ENCODE data around the gene FABP7.

FABP7 gene

DNA sequence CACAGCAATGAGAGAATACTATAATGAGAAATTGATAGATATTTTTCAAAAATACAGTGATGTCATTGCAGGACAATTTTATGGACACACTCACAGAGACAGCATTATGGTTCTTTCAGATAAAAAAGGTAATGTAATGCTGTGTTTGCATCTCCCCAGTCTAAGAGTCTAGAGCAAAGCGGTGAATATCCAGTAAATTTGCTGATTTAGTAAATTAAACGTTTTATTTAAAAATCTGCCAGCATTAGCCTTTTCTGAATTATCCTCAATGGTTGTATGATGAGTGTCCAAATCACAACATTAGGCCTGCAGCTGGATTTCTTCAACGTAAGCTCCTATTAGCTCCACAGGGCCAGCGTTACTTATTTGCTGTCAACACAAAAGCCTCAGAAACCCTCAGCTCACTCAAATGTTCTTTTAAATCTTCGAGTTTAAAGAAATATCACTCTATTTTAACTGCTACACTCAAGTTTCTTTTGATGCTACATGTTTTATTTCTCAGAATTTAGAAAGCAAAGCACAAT is 25.5 kb downstream of the FABP7 start:
- ChIA-PET CTCF (no interaction called here), POLR2A (no interaction called here)
- DNase-seq (ENCODE audit: extremely low spot score) = no peak
- TF ChIP-seq BHLHE40 (IDR thresholded peaks at IDR 0.05; ENCODE audit: borderline replicate concordance) = no peak
- TF ChIP-seq, protein P1, sequence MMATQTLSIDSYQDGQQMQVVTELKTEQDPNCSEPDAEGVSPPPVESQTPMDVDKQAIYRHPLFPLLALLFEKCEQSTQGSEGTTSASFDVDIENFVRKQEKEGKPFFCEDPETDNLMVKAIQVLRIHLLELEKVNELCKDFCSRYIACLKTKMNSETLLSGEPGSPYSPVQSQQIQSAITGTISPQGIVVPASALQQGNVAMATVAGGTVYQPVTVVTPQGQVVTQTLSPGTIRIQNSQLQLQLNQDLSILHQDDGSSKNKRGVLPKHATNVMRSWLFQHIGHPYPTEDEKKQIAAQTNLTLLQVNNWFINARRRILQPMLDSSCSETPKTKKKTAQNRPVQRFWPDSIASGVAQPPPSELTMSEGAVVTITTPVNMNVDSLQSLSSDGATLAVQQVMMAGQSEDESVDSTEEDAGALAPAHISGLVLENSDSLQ (IDR thresholded peaks at IDR 0.05) = no peak
- TF ChIP-seq ELF4 (IDR thresholded peaks at IDR 0.05) = no peak
- no peak for TF ChIP-seq FOXA1 (IDR thresholded peaks at IDR 0.05)
- no peak for TF ChIP-seq FOXK2 (IDR thresholded peaks at IDR 0.05)
- TF ChIP-seq L3MBTL2 (conservative IDR thresholded peaks at IDR 0.05) = no peak
- no peak for TF ChIP-seq HDGF (IDR thresholded peaks at IDR 0.05; ENCODE audit: borderline replicate concordance)
- no peak for TF ChIP-seq ZNF384 (IDR thresholded peaks at IDR 0.05)
- TF ChIP-seq LEF1 (IDR thresholded peaks at IDR 0.05; ENCODE audit: borderline replicate concordance) = no peak
- TF ChIP-seq SP1 (IDR thresholded peaks at IDR 0.05) = no peak
- no peak for TF ChIP-seq SUZ12 (IDR thresholded peaks at IDR 0.05)
- TF ChIP-seq ARNT (IDR thresholded peaks at IDR 0.05) = no peak

DNA sequence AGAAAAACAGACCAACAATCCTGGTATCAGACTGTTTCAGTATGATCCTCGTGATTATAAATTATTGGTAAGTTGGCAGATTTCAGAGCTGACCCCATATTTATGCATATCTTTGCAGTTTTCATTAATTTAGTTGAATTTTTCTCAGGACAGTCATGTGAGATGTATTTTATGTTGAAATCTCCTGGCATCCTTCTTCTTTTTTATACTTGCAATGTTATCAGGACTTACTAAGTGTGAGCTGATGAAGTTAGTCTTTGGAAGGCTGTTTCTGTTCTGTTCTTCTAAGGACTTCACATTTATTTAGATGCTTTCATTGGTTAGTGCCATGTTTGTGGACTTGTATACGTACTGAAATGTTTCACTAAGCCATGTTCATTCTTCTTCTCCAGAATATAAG is 26.8 kb downstream of the FABP7 start:
- ChIA-PET CTCF (interaction anchor here (0.6 to 1.2 kb wide), 2 partner anchors 19 to 33 kb away, joined by 4 read pairs; no protein-coding TSS in a partner anchor), POLR2A (no interaction called here)
- TF ChIP-seq, protein P1 (IDR thresholded peaks at IDR 0.05) = no peak
- TF ChIP-seq L3MBTL2 (conservative IDR thresholded peaks at IDR 0.05) = no peak
- no peak for TF ChIP-seq HDGF (IDR thresholded peaks at IDR 0.05; ENCODE audit: borderline replicate concordance)
- TF ChIP-seq ARNT (IDR thresholded peaks at IDR 0.05) = no peak
- no peak for TF ChIP-seq FOXA1 (IDR thresholded peaks at IDR 0.05)
- TF ChIP-seq CTBP1 (IDR thresholded peaks at IDR 0.05; ENCODE audit: borderline replicate concordance) = no peak
- no peak for TF ChIP-seq BHLHE40 (IDR thresholded peaks at IDR 0.05; ENCODE audit: borderline replicate concordance)
- no peak for DNase-seq (ENCODE audit: extremely low spot score)

DNA sequence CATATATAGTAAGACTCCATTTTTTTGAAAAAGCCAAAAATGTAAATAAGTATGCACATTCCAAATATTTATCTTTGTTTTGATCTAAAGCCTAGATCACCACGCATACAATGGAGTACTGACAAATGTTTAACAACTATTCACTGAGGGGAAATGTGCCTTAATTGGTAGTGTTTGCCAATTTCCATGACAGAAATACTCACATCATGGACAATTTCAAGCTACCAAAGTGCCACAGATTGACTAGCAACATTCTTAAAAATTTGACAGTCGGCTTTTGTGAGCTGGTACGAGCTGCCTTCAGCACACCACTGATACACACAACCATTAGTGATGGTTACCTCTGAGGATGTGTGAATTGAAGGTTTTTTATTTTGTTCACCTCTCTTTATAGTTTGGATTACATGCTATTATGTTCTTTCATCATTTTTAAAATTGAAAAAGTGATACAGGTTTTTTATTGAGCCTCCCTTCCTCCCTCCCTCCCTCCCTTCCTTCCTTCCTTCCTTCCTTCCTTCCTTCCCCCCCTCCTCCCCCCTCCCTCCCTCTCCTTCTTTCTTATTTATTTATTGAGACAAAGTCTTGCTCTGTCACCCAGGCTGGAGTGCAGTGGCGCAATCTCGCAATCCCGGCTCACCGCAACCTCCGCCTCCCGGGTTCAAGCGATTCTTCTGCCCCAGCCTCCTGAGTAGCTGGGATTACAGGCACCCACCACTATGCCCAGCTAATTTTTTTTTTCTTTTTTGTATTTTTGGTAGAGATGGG is 28.8 kb downstream of the FABP7 start:
- DNase-seq (ENCODE audit: extremely low spot score) = no peak
- ChIA-PET CTCF (no interaction called here), POLR2A (no interaction called here)
- TF ChIP-seq LEF1 (IDR thresholded peaks at IDR 0.05; ENCODE audit: borderline replicate concordance) = no peak
- no peak for TF ChIP-seq SP1 (IDR thresholded peaks at IDR 0.05)
- TF ChIP-seq FOXM1 (IDR thresholded peaks at IDR 0.05; ENCODE audit: borderline replicate concordance) = no peak
- no peak for TF ChIP-seq BHLHE40 (IDR thresholded peaks at IDR 0.05; ENCODE audit: borderline replicate concordance)
- TF ChIP-seq, protein P1 (IDR thresholded peaks at IDR 0.05) = no peak
- TF ChIP-seq NFRKB (IDR thresholded peaks at IDR 0.05) = no peak
- no peak for TF ChIP-seq ZNF384 (IDR thresholded peaks at IDR 0.05)
- TF ChIP-seq FOXA1 (IDR thresholded peaks at IDR 0.05) = no peak
- no peak for TF ChIP-seq L3MBTL2 (conservative IDR thresholded peaks at IDR 0.05)
- TF ChIP-seq CTBP1 (IDR thresholded peaks at IDR 0.05; ENCODE audit: borderline replicate concordance) = no peak
- no peak for TF ChIP-seq TARDBP (IDR thresholded peaks at IDR 0.05)
- TF ChIP-seq ARNT (IDR thresholded peaks at IDR 0.05) = no peak
- no peak for TF ChIP-seq HDGF (IDR thresholded peaks at IDR 0.05; ENCODE audit: borderline replicate concordance)
- no peak for TF ChIP-seq SUZ12 (IDR thresholded peaks at IDR 0.05)
- TF ChIP-seq FOXK2 (IDR thresholded peaks at IDR 0.05) = no peak

DNA sequence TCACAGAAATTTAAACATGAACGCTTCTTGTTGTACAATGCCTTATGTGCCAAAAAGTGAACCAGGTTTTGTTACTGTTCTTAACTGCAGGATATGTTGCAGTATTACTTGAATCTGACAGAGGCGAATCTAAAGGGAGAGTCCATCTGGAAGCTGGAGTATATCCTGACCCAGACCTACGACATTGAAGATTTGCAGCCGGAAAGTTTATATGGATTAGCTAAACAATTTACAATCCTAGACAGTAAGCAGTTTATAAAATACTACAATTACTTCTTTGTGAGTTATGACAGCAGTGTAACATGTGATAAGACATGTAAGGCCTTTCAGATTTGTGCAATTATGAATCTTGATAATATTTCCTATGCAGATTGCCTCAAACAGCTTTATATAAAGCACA is 29.5 kb downstream of the FABP7 start:
- POLR2A ChIA-PET = no interaction called here
- DNase-seq (ENCODE audit: extremely low spot score) = no peak
- CTCF ChIA-PET = interaction anchor here (0.7 kb wide), 1 partner anchor 79 kb away, joined by 3 read pairs; no protein-coding TSS in a partner anchor
- TF ChIP-seq FOXA1 (IDR thresholded peaks at IDR 0.05) (no peak), LEF1 (IDR thresholded peaks at IDR 0.05; ENCODE audit: borderline replicate concordance) (no peak), HDGF (IDR thresholded peaks at IDR 0.05; ENCODE audit: borderline replicate concordance) (no peak), CTBP1 (IDR thresholded peaks at IDR 0.05; ENCODE audit: borderline replicate concordance) (no peak), ZNF384 (IDR thresholded peaks at IDR 0.05) (no peak), SUZ12 (IDR thresholded peaks at IDR 0.05) (no peak), ARNT (IDR thresholded peaks at IDR 0.05) (no peak), FOXK2 (IDR thresholded peaks at IDR 0.05) (no peak), BHLHE40 (IDR thresholded peaks at IDR 0.05; ENCODE audit: borderline replicate concordance) (no peak), NFRKB (IDR thresholded peaks at IDR 0.05) (no peak), L3MBTL2 (conservative IDR thresholded peaks at IDR 0.05) (no peak), ELF4 (IDR thresholded peaks at IDR 0.05) (no peak)
- TF ChIP-seq, protein P1 (IDR thresholded peaks at IDR 0.05) = no peak

DNA sequence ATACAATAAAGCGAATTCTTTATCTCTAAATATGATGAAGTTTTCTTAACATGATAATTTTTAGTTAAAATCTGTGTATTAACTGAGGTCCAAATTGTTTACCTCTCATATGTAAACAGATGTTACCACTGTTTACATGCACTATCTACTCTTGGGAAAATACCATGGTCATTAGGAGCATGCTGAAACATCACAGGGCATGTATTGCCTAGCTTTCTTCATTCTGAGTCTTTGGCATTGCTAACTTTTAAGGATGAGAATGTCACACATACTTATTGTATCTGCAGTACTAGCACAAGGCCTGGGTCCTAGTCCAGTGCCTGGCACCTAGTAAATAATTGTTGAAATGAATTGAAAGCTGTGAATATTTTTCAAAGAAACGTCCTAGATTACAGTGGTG is 30.2 kb downstream of the FABP7 start:
- ChIA-PET CTCF (no interaction called here), POLR2A (no interaction called here)
- DNase-seq (ENCODE audit: extremely low spot score) = no peak
- no peak for TF ChIP-seq FOXA1 (IDR thresholded peaks at IDR 0.05)

DNA sequence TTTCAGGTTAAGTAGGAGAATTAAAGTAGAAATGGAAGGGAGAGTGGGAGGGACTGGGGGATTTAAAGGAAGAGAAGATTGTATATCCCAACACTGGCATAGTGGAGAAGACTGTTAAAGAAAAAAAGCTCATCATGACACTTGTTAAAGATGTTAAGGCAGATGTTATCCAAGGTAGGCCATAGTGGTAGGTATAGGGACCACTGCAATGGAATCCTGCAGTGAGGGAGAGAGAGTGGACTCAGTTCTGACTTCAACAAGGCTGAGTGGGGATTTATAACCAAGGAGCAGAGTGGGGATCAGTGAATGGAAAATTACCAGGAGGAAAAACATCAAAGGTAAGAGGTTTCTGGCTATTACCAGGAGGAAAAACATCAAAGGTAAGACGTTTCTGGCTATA is 30.7 kb downstream of the FABP7 start:
- DNase-seq (ENCODE audit: extremely low spot score) = no peak
- ChIA-PET POLR2A (no interaction called here), CTCF (no interaction called here)
- no peak for TF ChIP-seq SP1 (IDR thresholded peaks at IDR 0.05)
- TF ChIP-seq ARNT (IDR thresholded peaks at IDR 0.05) = no peak
- no peak for TF ChIP-seq TARDBP (IDR thresholded peaks at IDR 0.05)
- TF ChIP-seq L3MBTL2 (conservative IDR thresholded peaks at IDR 0.05) = no peak

Data from HEK293T (cell line).